HepG2 (cell line): ENCODE results near the gene ANAPC16. TPM values are rescaled to one million over a fixed set of nuclear protein-coding genes. Genes with fewer than 3 reads are reported as not detected.
A peak's percentile ranks its signal among the peaks of the same experiment; 100 is the strongest.

ENCODE experiments used
- CHD4 ChIP-seq: fragments of 200-600 bp; sonication (generic); IDR thresholded peaks from 2 replicates; pipeline ENCODE4 v1.7.0; 2017; ENCODE audit warnings: mild to moderate bottlenecking, low read length, borderline replicate concordance
- DMAP1 ChIP-seq: IDR thresholded peaks from 2 replicates; pipeline ENCODE4 v1.6.1; 2016
- EEA1 ChIP-seq: sonication (generic); formaldehyde crosslinking; IDR thresholded peaks from 2 replicates; pipeline ENCODE4 v1.5.1; 2020; ENCODE audit warnings: mild to moderate bottlenecking, missing genetic modification reagents, borderline replicate concordance
- HCFC1 ChIP-seq: fragments of 150-350 bp; IDR thresholded peaks from 2 replicates; pipeline ENCODE4 v1.6.1; 2014; ENCODE audit warnings: low read depth, low read length
- HHEX ChIP-seq: IDR thresholded peaks from 2 replicates; pipeline ENCODE4 v1.6.1; 2016; ENCODE audit warnings: control low read depth
- HMG20B ChIP-seq: conservative IDR thresholded peaks from 2 replicates; pipeline ENCODE4 v1.6.1; 2016; ENCODE audit warnings: missing genetic modification reagents, missing compliant biosample characterization
- NCOA1 ChIP-seq: sonication (generic); formaldehyde crosslinking; IDR thresholded peaks from 2 replicates; pipeline ENCODE4 v1.9.0; 2021; ENCODE audit warnings: missing genetic modification reagents
- NR2F6 ChIP-seq, 2 experiments: IDR thresholded peaks; 2 replicates each; pipeline ENCODE4 v1.6.1; 2016; ENCODE audit warnings: antibody characterized with exemption in 1 of 2, mild to moderate bottlenecking in 1 of 2
- PHF21A ChIP-seq: sonication (generic); formaldehyde crosslinking; IDR thresholded peaks from 2 replicates; pipeline ENCODE4 v1.5.0; 2020; ENCODE audit warnings: mild to moderate bottlenecking, missing genetic modification reagents
- PHF8 ChIP-seq: sonication (generic); formaldehyde crosslinking; IDR thresholded peaks from 2 replicates; pipeline ENCODE4 v1.5.0; 2020; ENCODE audit warnings: missing genetic modification reagents
- RARG ChIP-seq: sonication (generic); formaldehyde crosslinking; IDR thresholded peaks from 2 replicates; pipeline ENCODE4 v1.4.0; 2020; ENCODE audit warnings: low read depth, mild to moderate bottlenecking, missing genetic modification reagents
- RBM22 ChIP-seq: fragments of 200-400 bp; formaldehyde crosslinking; optimal IDR thresholded peaks from 2 replicates; pipeline ENCODE3; 2017; ENCODE audit warnings: mild to moderate bottlenecking, low read length, moderate library complexity
- RCOR2 ChIP-seq: IDR thresholded peaks from 2 replicates; pipeline ENCODE4 v1.6.1; 2016; ENCODE audit warnings: missing biosample characterization, missing genetic modification reagents
- ZNF12 ChIP-seq: sonication (generic); formaldehyde crosslinking; IDR thresholded peaks from 2 replicates; pipeline ENCODE4 v1.5.0; 2020; ENCODE audit warnings: missing genetic modification reagents
- ZNF20 ChIP-seq: sonication (generic); formaldehyde crosslinking; IDR thresholded peaks from 2 replicates; pipeline ENCODE4 v1.4.0; 2020; ENCODE audit warnings: mild to moderate bottlenecking, moderate library complexity, missing genetic modification reagents
- ZNF30 ChIP-seq: sonication (generic); formaldehyde crosslinking; IDR thresholded peaks from 2 replicates; pipeline ENCODE4 v1.5.0; 2020; ENCODE audit warnings: mild to moderate bottlenecking, missing genetic modification reagents
- ZNF335 ChIP-seq: sonication (generic); formaldehyde crosslinking; IDR thresholded peaks from 2 replicates; pipeline ENCODE4 v1.4.0; 2020; ENCODE audit warnings: missing genetic modification reagents
- ZNF615 ChIP-seq: sonication (generic); formaldehyde crosslinking; IDR thresholded peaks from 2 replicates; pipeline ENCODE4 v1.5.0; 2020; ENCODE audit warnings: mild to moderate bottlenecking, missing genetic modification reagents, borderline replicate concordance
- ZNF644 ChIP-seq: IDR thresholded peaks from 2 replicates; pipeline ENCODE4 v1.6.1; 2016; ENCODE audit warnings: low read depth
- polyA plus RNA-seq, 8 experiments: library from polyadenylated mRNA; depleted of rRNA in 3 of 8; stranded (reverse) in 7 of 8; unstranded in 1 of 8; fragments of >200 nt; fragmentation: Illumina TruSeq in 4 of 8; extraction: Trizol in 4 of 8; gene quantifications; 2 replicates each; pipeline versions ENCODE4 v1.2.1 to v1.2.3, GENCODE V29; 2011 to 2016; ENCODE audit warnings: low read depth in 4 of 8, missing spikeins in 1 of 8, mixed read lengths in 1 of 8; ENCODE audit not compliant: insufficient read depth in 1 of 8
- total RNA-seq, 5 experiments: library from RNA; depleted of rRNA; stranded (reverse); fragments of >200 nt; fragmentation: Illumina TruSeq; extraction: Trizol; gene quantifications; 2 replicates each; pipeline ENCODE4 v1.2.3, GENCODE V29; 2016; ENCODE audit warnings: low read depth in 1 of 5
- TF ChIP-seq, protein P1 (sequence below): sonication (generic); formaldehyde crosslinking; IDR thresholded peaks from 2 replicates; pipeline ENCODE4 v1.5.0; 2020; ENCODE audit warnings: mild to moderate bottlenecking, missing genetic modification reagents, borderline replicate concordance
- TF ChIP-seq, protein P2 (sequence below): sonication (generic); formaldehyde crosslinking; IDR thresholded peaks from 2 replicates; pipeline ENCODE4 v1.5.0; 2020; ENCODE audit warnings: missing genetic modification reagents
- TF ChIP-seq, protein P3 (sequence below): sonication (generic); IDR thresholded peaks from 2 replicates; pipeline ENCODE4 v1.6.1; 2016; ENCODE audit warnings: low read depth, borderline replicate concordance
- TF ChIP-seq, protein P4 (sequence below): fragments of 450-650 bp; IDR thresholded peaks from 2 replicates; pipeline ENCODE4 v1.6.1; 2017; ENCODE audit warnings: mild to moderate bottlenecking

Gene ANAPC16
- total and polyA plus RNA-seq, 2 of the 13 experiments (the other 11 are each of a cell fraction or from before 2014, with no cell fraction given) = 74.8 to 89.4 TPM

DNA sequence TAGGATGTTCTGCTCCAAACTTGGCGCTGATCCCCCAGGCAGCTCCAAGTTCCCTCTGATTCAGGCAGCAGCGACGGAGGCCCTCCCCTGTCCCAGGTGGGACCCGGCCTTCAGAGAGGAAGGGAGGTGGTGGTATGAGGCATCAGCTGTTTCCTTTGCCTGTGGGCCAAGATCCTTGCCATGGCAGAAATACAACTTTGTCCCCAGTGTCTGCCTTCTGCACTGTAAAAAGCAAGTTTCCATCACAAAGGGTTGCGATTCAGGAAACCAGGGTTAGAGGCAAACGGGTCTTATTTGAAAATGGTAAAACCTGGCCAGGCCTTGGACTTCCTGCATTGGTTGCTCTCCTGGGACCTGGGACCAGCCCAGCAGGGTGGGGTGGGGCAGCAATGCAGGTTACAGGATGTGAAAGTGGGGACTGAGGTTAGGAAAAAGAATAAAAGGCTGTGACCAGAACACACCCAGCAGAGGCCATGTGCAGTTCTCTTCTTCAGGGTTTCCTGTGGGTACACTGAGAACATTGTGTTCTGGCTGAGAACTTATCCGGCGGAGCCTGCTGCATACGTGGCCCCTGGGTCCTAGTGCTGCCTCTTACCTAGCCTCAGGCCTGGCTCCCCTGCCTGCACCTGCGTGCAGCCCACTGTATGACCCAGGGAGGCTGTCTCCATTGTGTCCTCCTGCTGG is 32.8 kb downstream of the ANAPC16 start (continued):
- TF ChIP-seq, protein P1, sequence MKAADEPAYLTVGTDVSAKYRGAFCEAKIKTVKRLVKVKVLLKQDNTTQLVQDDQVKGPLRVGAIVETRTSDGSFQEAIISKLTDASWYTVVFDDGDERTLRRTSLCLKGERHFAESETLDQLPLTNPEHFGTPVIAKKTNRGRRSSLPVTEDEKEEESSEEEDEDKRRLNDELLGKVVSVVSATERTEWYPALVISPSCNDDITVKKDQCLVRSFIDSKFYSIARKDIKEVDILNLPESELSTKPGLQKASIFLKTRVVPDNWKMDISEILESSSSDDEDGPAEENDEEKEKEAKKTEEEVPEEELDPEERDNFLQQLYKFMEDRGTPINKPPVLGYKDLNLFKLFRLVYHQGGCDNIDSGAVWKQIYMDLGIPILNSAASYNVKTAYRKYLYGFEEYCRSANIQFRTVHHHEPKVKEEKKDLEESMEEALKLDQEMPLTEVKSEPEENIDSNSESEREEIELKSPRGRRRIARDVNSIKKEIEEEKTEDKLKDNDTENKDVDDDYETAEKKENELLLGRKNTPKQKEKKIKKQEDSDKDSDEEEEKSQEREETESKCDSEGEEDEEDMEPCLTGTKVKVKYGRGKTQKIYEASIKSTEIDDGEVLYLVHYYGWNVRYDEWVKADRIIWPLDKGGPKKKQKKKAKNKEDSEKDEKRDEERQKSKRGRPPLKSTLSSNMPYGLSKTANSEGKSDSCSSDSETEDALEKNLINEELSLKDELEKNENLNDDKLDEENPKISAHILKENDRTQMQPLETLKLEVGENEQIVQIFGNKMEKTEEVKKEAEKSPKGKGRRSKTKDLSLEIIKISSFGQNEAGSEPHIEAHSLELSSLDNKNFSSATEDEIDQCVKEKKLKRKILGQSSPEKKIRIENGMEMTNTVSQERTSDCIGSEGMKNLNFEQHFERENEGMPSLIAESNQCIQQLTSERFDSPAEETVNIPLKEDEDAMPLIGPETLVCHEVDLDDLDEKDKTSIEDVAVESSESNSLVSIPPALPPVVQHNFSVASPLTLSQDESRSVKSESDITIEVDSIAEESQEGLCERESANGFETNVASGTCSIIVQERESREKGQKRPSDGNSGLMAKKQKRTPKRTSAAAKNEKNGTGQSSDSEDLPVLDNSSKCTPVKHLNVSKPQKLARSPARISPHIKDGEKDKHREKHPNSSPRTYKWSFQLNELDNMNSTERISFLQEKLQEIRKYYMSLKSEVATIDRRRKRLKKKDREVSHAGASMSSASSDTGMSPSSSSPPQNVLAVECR (CRISPR knock-in tag) = peak; percentile 60; the same call in 1 of the 2 replicates
- peak; percentile 64; the same call in 1 of the 2 replicates for TF ChIP-seq PHF21A (CRISPR knock-in tag)
- TF ChIP-seq PHF8 (CRISPR knock-in tag) = peak; percentile 62
- no peak for TF ChIP-seq ZNF30
- TF ChIP-seq, protein P2, sequence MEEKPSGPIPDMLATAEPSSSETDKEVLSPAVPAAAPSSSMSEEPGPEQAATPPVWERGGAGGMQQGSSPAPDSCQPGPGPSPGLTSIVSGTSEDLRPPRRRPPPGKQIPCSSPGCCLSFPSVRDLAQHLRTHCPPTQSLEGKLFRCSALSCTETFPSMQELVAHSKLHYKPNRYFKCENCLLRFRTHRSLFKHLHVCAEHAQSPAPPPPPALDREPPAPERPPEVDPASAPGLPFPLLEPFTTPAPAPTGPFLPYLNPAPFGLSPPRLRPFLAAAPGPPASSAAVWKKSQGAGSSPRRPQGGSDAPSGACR = no peak
- no peak for TF ChIP-seq HHEX (CRISPR knock-in tag)
- no peak for TF ChIP-seq HCFC1
- TF ChIP-seq NR2F6 (IDR thresholded peaks at IDR 0.05) = no peak
- TF ChIP-seq NR2F6 (CRISPR knock-in tag; IDR thresholded peaks at IDR 0.05) = 0 out of 2 replicates have a peak, but pooled peaks have one; percentile 44
- no peak for TF ChIP-seq EEA1
- TF ChIP-seq RCOR2 (CRISPR knock-in tag) = peak; percentile 35; the same call in 1 of the 2 replicates
- no peak for TF ChIP-seq ZNF615
- TF ChIP-seq, protein P3, sequence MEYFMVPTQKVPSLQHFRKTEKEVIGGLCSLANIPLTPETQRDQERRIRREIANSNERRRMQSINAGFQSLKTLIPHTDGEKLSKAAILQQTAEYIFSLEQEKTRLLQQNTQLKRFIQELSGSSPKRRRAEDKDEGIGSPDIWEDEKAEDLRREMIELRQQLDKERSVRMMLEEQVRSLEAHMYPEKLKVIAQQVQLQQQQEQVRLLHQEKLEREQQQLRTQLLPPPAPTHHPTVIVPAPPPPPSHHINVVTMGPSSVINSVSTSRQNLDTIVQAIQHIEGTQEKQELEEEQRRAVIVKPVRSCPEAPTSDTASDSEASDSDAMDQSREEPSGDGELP = peak; percentile 93; the same call in 1 of the 2 replicates
- TF ChIP-seq DMAP1 (CRISPR knock-in tag) = peak; percentile 55; the same call in 1 of the 2 replicates
- no peak for TF ChIP-seq CHD4
- TF ChIP-seq NCOA1 = no peak
- TF ChIP-seq, protein P4, sequence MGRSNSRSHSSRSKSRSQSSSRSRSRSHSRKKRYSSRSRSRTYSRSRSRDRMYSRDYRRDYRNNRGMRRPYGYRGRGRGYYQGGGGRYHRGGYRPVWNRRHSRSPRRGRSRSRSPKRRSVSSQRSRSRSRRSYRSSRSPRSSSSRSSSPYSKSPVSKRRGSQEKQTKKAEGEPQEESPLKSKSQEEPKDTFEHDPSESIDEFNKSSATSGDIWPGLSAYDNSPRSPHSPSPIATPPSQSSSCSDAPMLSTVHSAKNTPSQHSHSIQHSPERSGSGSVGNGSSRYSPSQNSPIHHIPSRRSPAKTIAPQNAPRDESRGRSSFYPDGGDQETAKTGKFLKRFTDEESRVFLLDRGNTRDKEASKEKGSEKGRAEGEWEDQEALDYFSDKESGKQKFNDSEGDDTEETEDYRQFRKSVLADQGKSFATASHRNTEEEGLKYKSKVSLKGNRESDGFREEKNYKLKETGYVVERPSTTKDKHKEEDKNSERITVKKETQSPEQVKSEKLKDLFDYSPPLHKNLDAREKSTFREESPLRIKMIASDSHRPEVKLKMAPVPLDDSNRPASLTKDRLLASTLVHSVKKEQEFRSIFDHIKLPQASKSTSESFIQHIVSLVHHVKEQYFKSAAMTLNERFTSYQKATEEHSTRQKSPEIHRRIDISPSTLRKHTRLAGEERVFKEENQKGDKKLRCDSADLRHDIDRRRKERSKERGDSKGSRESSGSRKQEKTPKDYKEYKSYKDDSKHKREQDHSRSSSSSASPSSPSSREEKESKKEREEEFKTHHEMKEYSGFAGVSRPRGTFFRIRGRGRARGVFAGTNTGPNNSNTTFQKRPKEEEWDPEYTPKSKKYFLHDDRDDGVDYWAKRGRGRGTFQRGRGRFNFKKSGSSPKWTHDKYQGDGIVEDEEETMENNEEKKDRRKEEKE = no peak
- TF ChIP-seq HMG20B (CRISPR knock-in tag) = no peak
- TF ChIP-seq ZNF335 = 0 out of 2 replicates have a peak, but pooled peaks have one; percentile 56
- TF ChIP-seq ZNF12 (CRISPR knock-in tag) = no peak
- TF ChIP-seq RBM22 = no peak
- TF ChIP-seq ZNF20 (CRISPR knock-in tag) = no peak
- TF ChIP-seq ZNF644 (CRISPR knock-in tag) = no peak
- no peak for TF ChIP-seq RARG (CRISPR knock-in tag)
